ENCODE data around the gene FNDC3B. TPM values are rescaled to one million over a fixed set of nuclear protein-coding genes. Genes with fewer than 3 reads are reported as not detected.
"Not testable (repeated sequence)": the region's sequence is repeated elsewhere in the genome, so short reads cannot be mapped to it uniquely, and the experiment has no call there.

Gene FNDC3B
- total RNA-seq, 1 donor from 2014 or later, result 54.9 TPM

DNA sequence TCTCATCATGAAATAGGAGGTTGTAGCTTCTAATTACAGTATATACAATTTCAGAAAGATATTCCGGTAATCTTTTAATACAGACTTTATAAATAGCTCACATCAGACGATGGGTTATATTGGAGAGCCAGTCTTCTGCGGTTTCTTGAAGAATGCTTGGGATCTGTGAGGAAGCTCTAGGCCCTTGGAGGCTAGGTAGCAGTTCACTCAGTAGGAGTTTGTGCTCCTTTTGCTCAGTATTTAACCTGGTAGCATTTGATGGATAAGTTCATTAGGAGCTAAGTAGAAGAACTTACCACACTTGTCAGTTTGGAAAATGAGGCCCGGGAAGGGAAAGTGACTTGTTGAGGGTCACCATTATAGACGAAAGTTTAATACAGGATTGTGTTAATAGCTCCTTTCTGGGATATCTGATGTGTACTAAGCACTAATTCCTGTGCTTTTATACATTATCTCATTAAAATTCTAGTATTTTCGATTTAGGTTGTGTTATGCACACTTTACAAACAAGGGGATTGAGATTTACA, 2.8 kb downstream of the FNDC3B start:
- intact Hi-C loops (cut with DNase I), result loop anchor here (5.0 kb wide), 2 partner anchors 40 to 280 kb away; no protein-coding TSS in a partner anchor
- DNase-seq (ENCODE audit: low spot score in 2 of 2), result no peak
- TF ChIP-seq, protein P1, sequence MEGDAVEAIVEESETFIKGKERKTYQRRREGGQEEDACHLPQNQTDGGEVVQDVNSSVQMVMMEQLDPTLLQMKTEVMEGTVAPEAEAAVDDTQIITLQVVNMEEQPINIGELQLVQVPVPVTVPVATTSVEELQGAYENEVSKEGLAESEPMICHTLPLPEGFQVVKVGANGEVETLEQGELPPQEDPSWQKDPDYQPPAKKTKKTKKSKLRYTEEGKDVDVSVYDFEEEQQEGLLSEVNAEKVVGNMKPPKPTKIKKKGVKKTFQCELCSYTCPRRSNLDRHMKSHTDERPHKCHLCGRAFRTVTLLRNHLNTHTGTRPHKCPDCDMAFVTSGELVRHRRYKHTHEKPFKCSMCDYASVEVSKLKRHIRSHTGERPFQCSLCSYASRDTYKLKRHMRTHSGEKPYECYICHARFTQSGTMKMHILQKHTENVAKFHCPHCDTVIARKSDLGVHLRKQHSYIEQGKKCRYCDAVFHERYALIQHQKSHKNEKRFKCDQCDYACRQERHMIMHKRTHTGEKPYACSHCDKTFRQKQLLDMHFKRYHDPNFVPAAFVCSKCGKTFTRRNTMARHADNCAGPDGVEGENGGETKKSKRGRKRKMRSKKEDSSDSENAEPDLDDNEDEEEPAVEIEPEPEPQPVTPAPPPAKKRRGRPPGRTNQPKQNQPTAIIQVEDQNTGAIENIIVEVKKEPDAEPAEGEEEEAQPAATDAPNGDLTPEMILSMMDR (IDR thresholded peaks at IDR 0.05), result no peak
- Histone ChIP-seq H3K27me3 (no peaks in the 10 kb centered on the region), H3K4me3 (peak overlapping the region; percentile 85 to 94), H3K9me3 (no peaks in the 10 kb centered on the region), H3K36me3 (peaks cover 0 to 3% of the 10 kb centered on the region in 2 donors), H3K4me1 (peaks cover 5 to 31% of the 10 kb centered on the region in 2 donors), H3K27ac (peak overlapping the region; percentile 99 to 100)

- H3K4me3 ChIP-seq, result peak overlapping the region; percentile 85 to 94
- intact Hi-C loops (cut with DNase I), result loop anchor here (5.0 kb wide), 2 partner anchors 40 to 280 kb away; no protein-coding TSS in a partner anchor
- not testable (repeated sequence) for H3K27me3 ChIP-seq; H3K36me3 ChIP-seq; H3K9me3 ChIP-seq; DNase-seq (ENCODE audit: low spot score in 2 of 2)
- H3K27ac ChIP-seq, result peak overlapping the region; percentile 99 to 100
- H3K4me1 ChIP-seq, result peaks cover 5 to 34% of the 10 kb centered on the region in 2 donors
Observed at GRCh38 chr3:172042663-172043179, 3.3 kb downstream of the FNDC3B start.

DNA sequence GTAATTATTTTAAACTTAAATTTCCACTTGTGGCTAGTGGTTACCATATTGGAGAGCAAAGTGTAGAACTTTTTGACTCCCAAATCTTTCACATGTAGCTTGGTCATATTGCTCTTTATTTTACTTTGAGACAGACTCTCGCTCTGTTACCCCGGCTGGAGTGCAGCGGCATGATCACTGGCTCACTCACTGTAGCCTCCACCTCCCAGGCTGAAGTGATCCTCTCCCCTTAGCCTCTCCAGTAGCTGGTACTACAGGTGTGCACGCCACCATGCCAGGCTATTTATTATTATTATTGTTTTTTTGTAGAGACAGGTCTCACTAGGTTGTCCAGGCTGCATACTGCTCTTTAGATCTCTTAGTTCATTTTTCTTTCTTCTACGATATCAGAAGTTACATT, 3.9 kb downstream of the FNDC3B start:
- intact Hi-C loops (cut with DNase I), result loop anchor here (5.0 kb wide), 2 partner anchors 39 to 279 kb away; no protein-coding TSS in a partner anchor
- Histone ChIP-seq H3K4me1 (peaks cover 5 to 34% of the 10 kb centered on the region in 2 donors), H3K9me3 (no peaks in the 10 kb centered on the region), H3K4me3 (peak overlapping the region in 1 of 2 donors; percentile 85), H3K27me3 (no peaks in the 10 kb centered on the region), H3K36me3 (peaks cover 0 to 3% of the 10 kb centered on the region in 2 donors), H3K27ac (peak overlapping the region; percentile 28 to 100)
- TF ChIP-seq, protein P1 (IDR thresholded peaks at IDR 0.05), result no peak
- DNase-seq (ENCODE audit: low spot score in 2 of 2), result no peak

DNA sequence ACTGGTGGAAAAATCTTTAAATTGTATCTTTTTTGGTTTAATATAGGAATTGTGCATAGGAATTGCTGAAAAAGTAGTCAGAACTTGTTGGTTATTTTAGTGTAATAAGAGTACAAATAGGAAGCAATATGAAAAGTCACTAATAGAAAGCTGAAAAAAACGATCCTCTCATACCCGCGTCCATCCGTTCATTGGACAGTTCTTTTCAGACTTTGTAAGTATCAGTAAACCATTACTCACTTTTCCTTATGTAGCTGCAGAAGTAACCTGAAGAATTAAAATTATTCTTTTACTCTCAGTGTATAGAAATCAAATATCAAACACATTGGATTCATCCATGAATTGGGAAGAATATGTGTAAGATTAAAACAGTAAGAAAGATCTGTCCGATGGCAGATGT, 4.4 kb downstream of the FNDC3B start:
- Histone ChIP-seq H3K27me3 (no peaks in the 10 kb centered on the region), H3K36me3 (peaks cover 0 to 3% of the 10 kb centered on the region in 2 donors), H3K4me3 (peak overlapping the region in 1 of 2 donors; percentile 85), H3K9me3 (no peaks in the 10 kb centered on the region), H3K27ac (peak overlapping the region; percentile 18 to 100), H3K4me1 (peaks cover 5 to 34% of the 10 kb centered on the region in 2 donors)
- intact Hi-C loops (cut with DNase I), result loop anchor here (5.0 kb wide), 2 partner anchors 39 to 279 kb away; no protein-coding TSS in a partner anchor
- TF ChIP-seq, protein P1 (IDR thresholded peaks at IDR 0.05), result no peak
- no peak for DNase-seq (ENCODE audit: low spot score in 2 of 2)

DNA sequence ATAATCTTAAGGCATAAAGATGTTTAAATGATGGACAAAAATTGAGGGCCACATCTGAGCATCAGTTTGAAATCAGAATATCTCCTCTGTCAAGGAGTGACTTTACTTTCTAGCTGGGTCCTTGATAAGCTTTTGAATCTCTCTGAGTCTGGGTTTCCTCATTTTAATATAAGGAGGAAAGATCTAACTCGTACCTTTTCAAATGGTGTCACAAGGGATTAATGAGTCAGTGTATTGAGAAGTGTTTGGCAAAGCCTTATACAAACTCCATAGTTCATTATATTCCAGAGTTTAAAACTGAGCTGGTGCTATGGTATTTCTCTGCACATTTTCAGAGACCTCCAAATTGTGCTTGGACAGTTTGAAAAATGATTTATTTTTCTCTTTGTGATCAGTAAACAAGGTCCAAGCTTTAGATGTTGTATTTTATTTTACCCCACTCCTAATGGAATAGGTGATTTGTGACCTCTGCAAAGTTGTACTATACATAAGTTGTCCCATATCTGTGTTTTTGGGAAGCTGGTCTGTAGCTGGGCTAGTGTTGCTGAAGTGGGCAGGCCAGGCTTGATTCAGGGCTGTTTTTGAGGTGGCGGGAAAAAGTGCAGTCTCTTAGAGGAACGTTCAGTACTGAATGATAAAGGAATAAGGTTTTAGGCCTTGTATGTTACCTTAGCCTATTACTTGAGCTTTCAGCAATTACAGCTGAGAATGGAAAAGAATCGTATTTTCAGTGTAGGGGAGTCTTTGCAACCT, 5.6 kb downstream of the FNDC3B start:
- intact Hi-C loops (cut with DNase I), result loop anchor here (5.0 kb wide), 2 partner anchors 37 to 277 kb away; no protein-coding TSS in a partner anchor
- Histone ChIP-seq H3K4me1 (peaks cover 5 to 34% of the 10 kb centered on the region in 2 donors), H3K27ac (peak overlapping the region in 1 of 2 donors; percentile 100), H3K4me3 (peak overlapping the region in 1 of 2 donors; percentile 18), H3K36me3 (peaks cover 0 to 7% of the 10 kb centered on the region in 2 donors), H3K27me3 (no peaks in the 10 kb centered on the region), H3K9me3 (no peaks in the 10 kb centered on the region)
- no peak for DNase-seq (ENCODE audit: low spot score in 2 of 2)
- TF ChIP-seq, protein P1 (IDR thresholded peaks at IDR 0.05), result no peak

All from ascending aorta (tissue), 2 donors.